Liver (tissue), 9 donors: ENCODE data around the gene SNAPC2. TPM values are rescaled to one million over a fixed set of nuclear protein-coding genes. Genes with fewer than 3 reads are reported as not detected.
A peak's percentile ranks its signal among the peaks of the same experiment; 100 is the strongest.

Source experiments
- DNase-seq: peaks from one replicate; pipeline ENCODE4 v3.0.0-alpha.2; 2017; ENCODE audit warnings: low spot score
- H3K27ac ChIP-seq, 2 donors: one replicate each; pipeline ENCODE4 v1.7.0; 2013; ENCODE audit warnings: inconsistent platforms in 2 of 2, low read length in 2 of 2, control low read depth in 1 of 2, low read depth in 1 of 2, mild to moderate bottlenecking in 1 of 2
- H3K27me3 ChIP-seq, 4 donors: one replicate each; pipeline versions ENCODE4 v1.6.1 to v1.7.0; 2013; ENCODE audit warnings: low read length in 3 of 4, inconsistent platforms in 1 of 4, mild to moderate bottlenecking in 1 of 4, moderate library complexity in 1 of 4; ENCODE audit not compliant: control insufficient read depth in 4 of 4, insufficient read depth in 4 of 4
- H3K36me3 ChIP-seq, 4 donors: one replicate each; pipeline versions ENCODE4 v1.6.1 to v1.7.0; 2013; ENCODE audit warnings: low read length in 3 of 4, mild to moderate bottlenecking in 3 of 4, low read depth in 1 of 4, moderate library complexity in 1 of 4; ENCODE audit not compliant: control insufficient read depth in 4 of 4, insufficient read depth in 3 of 4
- H3K4me1 ChIP-seq, 4 donors: one replicate each; pipeline versions ENCODE4 v1.6.1 to v1.7.0; 2013; ENCODE audit warnings: low read length in 3 of 4, mild to moderate bottlenecking in 3 of 4, moderate library complexity in 1 of 4; ENCODE audit not compliant: control insufficient read depth in 4 of 4, insufficient read depth in 4 of 4
- H3K4me3 ChIP-seq, 3 donors: one replicate each; pipeline versions ENCODE4 v1.6.1 to v1.7.0; 2013; ENCODE audit warnings: low read length in 3 of 3, control low read depth in 1 of 3, low read depth in 1 of 3, mild to moderate bottlenecking in 1 of 3
- H3K9ac ChIP-seq, 2 donors: one replicate each; pipeline ENCODE4 v1.7.0; 2013; ENCODE audit warnings: low read length in 2 of 2, mild to moderate bottlenecking in 2 of 2, moderate library complexity in 2 of 2, control low read depth in 1 of 2, low read depth in 1 of 2
- H3K9me3 ChIP-seq, 4 donors: one replicate each; pipeline versions ENCODE4 v1.6.1 to v1.7.0; 2013; ENCODE audit warnings: low read length in 3 of 4; ENCODE audit not compliant: control insufficient read depth in 4 of 4
- ATF3 ChIP-seq: IDR thresholded peaks from 2 replicates; pipeline ENCODE4 v1.6.1; 2016; ENCODE audit warnings: antibody characterized with exemption
- CTCF ChIP-seq: fragments of 150-350 bp; IDR thresholded peaks from 2 replicates; pipeline ENCODE4 v1.5.1; 2017; ENCODE audit warnings: improper control_type of control experiment, low read depth, low read length; ENCODE audit not compliant: missing input control
- EGR1 ChIP-seq, 2 donors: IDR thresholded peaks; 2 replicates each; pipeline ENCODE4 v1.6.1; 2016 to 2018; ENCODE audit warnings: antibody characterized with exemption in 2 of 2, low read depth in 2 of 2
- FOXA1 ChIP-seq: IDR thresholded peaks from 2 replicates; pipeline ENCODE4 v1.6.1; 2016; ENCODE audit warnings: antibody characterized with exemption
- FOXA2 ChIP-seq: IDR thresholded peaks from 2 replicates; pipeline ENCODE4 v1.6.1; 2016; ENCODE audit warnings: antibody characterized with exemption
- GABPA ChIP-seq, 2 donors: IDR thresholded peaks in 1 of 2; conservative IDR thresholded peaks in 1 of 2; 2 replicates each; pipeline ENCODE4 v1.6.1; 2016; ENCODE audit warnings: antibody characterized with exemption in 2 of 2, mild to moderate bottlenecking in 1 of 2, moderate library complexity in 1 of 2
- HNF4A ChIP-seq, 2 donors: conservative IDR thresholded peaks; 2 replicates each; pipeline ENCODE4 v1.6.1; 2016; ENCODE audit warnings: antibody characterized with exemption in 2 of 2, mild to moderate bottlenecking in 2 of 2
- HNF4G ChIP-seq: IDR thresholded peaks from 2 replicates; pipeline ENCODE4 v1.6.1; 2016; ENCODE audit warnings: antibody characterized with exemption
- JUND ChIP-seq, 2 donors: IDR thresholded peaks; 2 replicates each; pipeline ENCODE4 v1.6.1; 2016; ENCODE audit warnings: antibody characterized with exemption in 2 of 2
- MAX ChIP-seq: IDR thresholded peaks from 2 replicates; pipeline ENCODE4 v1.6.1; 2016; ENCODE audit warnings: antibody characterized with exemption
- NR2F2 ChIP-seq: IDR thresholded peaks from 2 replicates; pipeline ENCODE4 v1.6.1; 2016; ENCODE audit warnings: antibody characterized with exemption
- RAD21 ChIP-seq, 2 donors: IDR thresholded peaks; 2 replicates each; pipeline ENCODE4 v1.6.1; 2016; ENCODE audit warnings: antibody characterized with exemption in 2 of 2, mild to moderate bottlenecking in 2 of 2
- REST ChIP-seq: IDR thresholded peaks from 2 replicates; pipeline ENCODE4 v1.6.1; 2016; ENCODE audit warnings: antibody characterized with exemption, mild to moderate bottlenecking
- RXRA ChIP-seq, 2 donors: IDR thresholded peaks; 2 replicates each; pipeline ENCODE4 v1.6.1; 2017 to 2018; ENCODE audit warnings: antibody characterized with exemption in 2 of 2, mild to moderate bottlenecking in 1 of 2
- SP1 ChIP-seq: IDR thresholded peaks from 2 replicates; pipeline ENCODE4 v1.6.1; 2018; ENCODE audit warnings: antibody characterized with exemption, mild to moderate bottlenecking
- TAF1 ChIP-seq: conservative IDR thresholded peaks from 2 replicates; pipeline ENCODE4 v1.6.1; 2016; ENCODE audit warnings: antibody characterized with exemption, mild to moderate bottlenecking
- YY1 ChIP-seq: IDR thresholded peaks from 2 replicates; pipeline ENCODE4 v1.6.1; 2016; ENCODE audit warnings: antibody characterized with exemption, mild to moderate bottlenecking
- ZBTB33 ChIP-seq: IDR thresholded peaks from 2 replicates; pipeline ENCODE4 v1.6.1; 2016; ENCODE audit warnings: antibody characterized with exemption
- WGBS: extraction: QIAGEN DNeasy Blood & Tissue Kit; methylation state at CpG from one replicate; pipeline ENCODE4 v1.1.7; 2013; 5-methylcytosine and 5-hydroxymethylcytosine counted together
- polyA plus RNA-seq, 2 donors: library from polyadenylated mRNA; stranded (reverse) in 1 of 2; unstranded in 1 of 2; fragments of 200-250 nt in 1 of 2; fragments of >200 nt in 1 of 2; fragmentation: Nextera tagmentation in 1 of 2; extraction: Ambion mirVana in 1 of 2; gene quantifications; one replicate each; pipeline versions ENCODE4 v1.2.1 to v1.2.3, GENCODE V29; 2013 to 2015
- total RNA-seq, 2 donors: library from RNA; depleted of rRNA; stranded (reverse); fragments of >200 nt; gene quantifications; one replicate each; pipeline ENCODE4 v1.2.3, GENCODE V29; 2014
- donor health status: healthy.
- donor health status: healthy.
- donor health status: healthy.
- donor health status: healthy.
- donor health status: healthy.

Gene SNAPC2
- total and polyA plus RNA-seq, 4 donors = 2.8 to 7.1 (median 3.3) TPM

- Histone ChIP-seq H3K9me3 (no peaks in the 10 kb centered on the region), H3K4me3 (no peak overlapping the region), H3K27ac (no peak overlapping the region), H3K4me1 (peaks cover 3 to 11% (median 6%) of the 10 kb centered on the region in 4 donors), H3K36me3 (no peaks in the 10 kb centered on the region), H3K27me3 (no peaks in the 10 kb centered on the region), H3K9ac (no peak overlapping the region)
- 94% methylated on average over 13 of the region's 13 CpGs for WGBS
- no peak for DNase-seq
- TF ChIP-seq RXRA (IDR thresholded peaks at IDR 0.05) (no peak), JUND (IDR thresholded peaks at IDR 0.05) (no peak), YY1 (no peak), HNF4A (conservative IDR thresholded peaks at IDR 0.05) (no peak), TAF1 (no peak), HNF4G (no peak)
Observed at GRCh38 chr19:7895565-7895964, 24.6 kb upstream of the SNAPC2 start.

- TF ChIP-seq REST (no peak), FOXA2 (no peak), ATF3 (no peak), HNF4G (no peak), GABPA (IDR thresholded peaks at IDR 0.05 in 1 of 2, conservative IDR thresholded peaks at IDR 0.05 in 1 of 2) (no peak), EGR1 (IDR thresholded peaks at IDR 0.05; ENCODE audit: low read depth in 2 of 2) (peak; percentile 79 to 95), MAX (no peak), NR2F2 (no peak), RAD21 (IDR thresholded peaks at IDR 0.05) (peak in 1 of 2 donors; percentile 20), YY1 (peak; percentile 24), RXRA (IDR thresholded peaks at IDR 0.05) (peak in 1 of 2 donors; percentile 74), CTCF (no peak), ZBTB33 (no peak), JUND (IDR thresholded peaks at IDR 0.05) (no peak), FOXA1 (no peak), HNF4A (conservative IDR thresholded peaks at IDR 0.05) (peak; percentile 65 to 76), SP1 (no peak), TAF1 (no peak)
- Histone ChIP-seq H3K4me1 (peaks cover 3 to 16% (median 10%) of the 10 kb centered on the region in 4 donors), H3K9me3 (no peaks in the 10 kb centered on the region), H3K27ac (no peak overlapping the region), H3K9ac (no peak overlapping the region), H3K36me3 (no peaks in the 10 kb centered on the region), H3K27me3 (no peaks in the 10 kb centered on the region), H3K4me3 (no peak overlapping the region)
- peak; percentile 43 for DNase-seq
- WGBS = 48% methylated on average over 11 of the region's 11 CpGs
Observed at GRCh38 chr19:7897292-7897691, 22.8 kb upstream of the SNAPC2 start.
